Measurements from ENCODE around the gene CNDP2. TPM values are rescaled to one million over a fixed set of nuclear protein-coding genes. Genes with fewer than 3 reads are reported as not detected.
"Not testable (repeated sequence)": the region's sequence is repeated elsewhere in the genome, so short reads cannot be mapped to it uniquely, and the experiment has no call there.

Gene CNDP2
- total and polyA plus RNA-seq, 3 donors from 2014 or later, result 72.0 to 84.5 (median 74.4) TPM

DNA sequence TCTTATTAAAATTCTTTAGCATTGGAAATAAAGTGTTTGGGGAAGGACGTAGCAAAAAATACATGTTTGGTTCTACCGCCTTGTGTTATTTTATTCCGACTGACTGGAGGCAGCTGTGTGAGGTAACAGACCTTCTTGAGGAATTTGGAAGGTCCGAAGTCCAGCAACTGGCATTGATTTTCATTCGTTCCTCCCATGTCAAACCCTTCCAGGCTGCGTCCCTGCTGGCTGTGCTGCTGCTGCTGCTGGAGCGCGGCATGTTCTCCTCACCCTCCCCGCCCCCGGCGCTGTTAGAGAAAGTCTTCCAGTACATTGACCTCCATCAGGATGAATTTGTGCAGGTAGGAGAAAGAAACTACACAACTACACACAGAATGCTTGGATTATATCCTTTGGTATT, 60.0 kb downstream of the CNDP2 start:
- Histone ChIP-seq H3K27me3 (no peaks in the 10 kb centered on the region), H3K27ac (no peak overlapping the region), H3K4me3 (no peak overlapping the region), H3K9me3 (no peaks in the 10 kb centered on the region), H3K4me1 (no peaks in the 10 kb centered on the region), H3K36me3 (ENCODE audit: low read depth, missing control alignments) (no peaks in the 10 kb centered on the region)
- 88 to 89% methylated on average over 11 of the region's 11 CpGs for WGBS, 2 donors
- intact Hi-C loops (cut with DNase I; ENCODE audit: low total_unique reads), result no loop called here
- TF ChIP-seq POLR2A (IDR thresholded peaks at IDR 0.05), result no peak
- TF ChIP-seq, protein P1, sequence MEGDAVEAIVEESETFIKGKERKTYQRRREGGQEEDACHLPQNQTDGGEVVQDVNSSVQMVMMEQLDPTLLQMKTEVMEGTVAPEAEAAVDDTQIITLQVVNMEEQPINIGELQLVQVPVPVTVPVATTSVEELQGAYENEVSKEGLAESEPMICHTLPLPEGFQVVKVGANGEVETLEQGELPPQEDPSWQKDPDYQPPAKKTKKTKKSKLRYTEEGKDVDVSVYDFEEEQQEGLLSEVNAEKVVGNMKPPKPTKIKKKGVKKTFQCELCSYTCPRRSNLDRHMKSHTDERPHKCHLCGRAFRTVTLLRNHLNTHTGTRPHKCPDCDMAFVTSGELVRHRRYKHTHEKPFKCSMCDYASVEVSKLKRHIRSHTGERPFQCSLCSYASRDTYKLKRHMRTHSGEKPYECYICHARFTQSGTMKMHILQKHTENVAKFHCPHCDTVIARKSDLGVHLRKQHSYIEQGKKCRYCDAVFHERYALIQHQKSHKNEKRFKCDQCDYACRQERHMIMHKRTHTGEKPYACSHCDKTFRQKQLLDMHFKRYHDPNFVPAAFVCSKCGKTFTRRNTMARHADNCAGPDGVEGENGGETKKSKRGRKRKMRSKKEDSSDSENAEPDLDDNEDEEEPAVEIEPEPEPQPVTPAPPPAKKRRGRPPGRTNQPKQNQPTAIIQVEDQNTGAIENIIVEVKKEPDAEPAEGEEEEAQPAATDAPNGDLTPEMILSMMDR (IDR thresholded peaks at IDR 0.05), result no peak
- DNase-seq, result no peak

DNA sequence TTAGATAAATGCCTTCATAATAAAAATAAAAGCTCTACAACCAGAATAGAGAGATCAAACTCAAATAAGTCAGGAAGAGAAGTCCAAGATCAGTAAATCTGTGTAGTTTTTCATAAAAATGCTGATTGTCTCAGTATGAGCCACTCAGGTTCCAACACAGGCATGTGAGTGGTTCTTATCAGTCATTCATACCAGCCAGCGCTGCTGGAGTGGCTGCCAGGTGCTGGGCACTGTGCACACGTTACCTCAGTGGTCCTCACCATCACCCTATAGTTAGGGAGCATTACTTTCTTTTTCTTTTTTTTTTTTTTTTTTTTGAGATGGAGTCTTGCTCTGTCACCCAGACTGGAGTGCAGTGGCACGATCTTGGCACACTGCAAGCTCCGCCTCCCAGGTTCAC, 61.9 kb downstream of the CNDP2 start:
- H3K27me3 ChIP-seq, result no peaks in the 10 kb centered on the region
- no peaks in the 10 kb centered on the region for H3K9me3 ChIP-seq
- intact Hi-C loops (cut with DNase I; ENCODE audit: low total_unique reads), result no loop called here
- TF ChIP-seq, protein P1 (IDR thresholded peaks at IDR 0.05), result no peak
- no peak for TF ChIP-seq POLR2A (IDR thresholded peaks at IDR 0.05)
- DNase-seq, result no peak
- H3K4me3 ChIP-seq, result no peak overlapping the region
- H3K4me1 ChIP-seq, result no peaks in the 10 kb centered on the region
- no peak overlapping the region for H3K27ac ChIP-seq
- H3K36me3 ChIP-seq (ENCODE audit: low read depth, missing control alignments), result no peaks in the 10 kb centered on the region
- WGBS, 2 donors, result 86 to 95% methylated on average over 3 to 4 of the region's 4 CpGs

DNA sequence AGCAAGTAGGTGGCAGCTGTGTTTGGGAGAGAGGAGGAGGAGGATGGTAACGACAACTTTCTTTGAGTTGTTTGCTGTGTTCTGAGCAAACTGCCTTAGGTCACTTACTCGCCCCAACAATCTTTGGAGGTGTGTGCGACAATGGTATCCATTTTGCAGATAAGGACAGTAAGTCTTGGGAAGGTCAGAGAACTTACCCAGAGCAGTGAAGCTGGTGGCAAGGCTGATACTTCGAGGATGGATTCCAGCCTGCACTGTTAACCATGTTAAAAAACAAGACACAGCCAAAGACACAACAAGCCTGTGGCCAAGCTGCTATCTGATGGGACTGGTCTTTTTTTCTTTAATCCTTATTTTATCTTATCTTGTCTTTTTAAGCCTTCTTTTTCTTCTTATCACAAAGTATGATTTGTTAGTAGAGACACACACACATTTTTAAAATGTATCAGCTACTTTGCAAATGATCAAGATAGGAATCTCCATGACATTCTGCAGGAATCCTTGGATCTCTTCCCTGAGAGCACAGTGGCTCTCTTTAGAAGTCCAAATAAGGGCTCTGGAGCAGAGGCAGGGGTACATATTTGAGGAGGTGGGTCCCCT, 66.1 kb downstream of the CNDP2 start:
- DNase-seq, result no peak
- TF ChIP-seq, protein P1 (IDR thresholded peaks at IDR 0.05), result no peak
- no peak for TF ChIP-seq POLR2A (IDR thresholded peaks at IDR 0.05)
- H3K9me3 ChIP-seq, result no peaks in the 10 kb centered on the region
- WGBS, 2 donors, result 62 to 82% methylated on average over 4 of the region's 4 CpGs
- H3K27me3 ChIP-seq, result no peaks in the 10 kb centered on the region
- intact Hi-C loops (cut with DNase I; ENCODE audit: low total_unique reads), result no loop called here
- no peaks in the 10 kb centered on the region for H3K36me3 ChIP-seq (ENCODE audit: low read depth, missing control alignments)
- H3K4me3 ChIP-seq, result no peak overlapping the region
- no peaks in the 10 kb centered on the region for H3K4me1 ChIP-seq
- no peak overlapping the region for H3K27ac ChIP-seq

DNA sequence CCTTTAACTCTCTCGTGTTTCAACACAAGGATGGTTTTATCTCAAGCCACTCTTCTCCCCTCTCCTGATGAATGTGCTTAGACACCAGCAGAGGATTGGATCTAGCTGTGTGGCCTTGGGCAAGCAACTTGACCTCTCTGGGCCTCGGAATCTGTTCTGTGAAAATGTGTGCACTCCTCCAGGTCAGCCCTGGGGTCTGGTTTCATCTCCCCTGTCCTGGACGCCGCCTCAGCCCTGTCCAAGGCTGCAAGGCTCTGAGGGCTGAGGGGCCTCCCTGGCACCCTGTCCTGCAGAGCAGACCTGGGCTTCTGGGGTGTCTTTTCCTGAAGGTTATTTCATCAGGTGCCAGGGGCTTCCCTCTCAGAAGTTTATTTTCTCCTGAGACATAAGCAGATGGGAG, 66.6 kb downstream of the CNDP2 start:
- Histone ChIP-seq H3K4me3 (no peak overlapping the region), H3K27me3 (no peaks in the 10 kb centered on the region), H3K9me3 (no peaks in the 10 kb centered on the region), H3K36me3 (ENCODE audit: low read depth, missing control alignments) (no peaks in the 10 kb centered on the region), H3K27ac (no peak overlapping the region), H3K4me1 (no peaks in the 10 kb centered on the region)
- intact Hi-C loops (cut with DNase I; ENCODE audit: low total_unique reads), result no loop called here
- no peak for DNase-seq
- no peak for TF ChIP-seq POLR2A (IDR thresholded peaks at IDR 0.05)
- TF ChIP-seq, protein P1 (IDR thresholded peaks at IDR 0.05), result no peak
- WGBS, 2 donors, result 69 to 82% methylated on average over 4 of the region's 4 CpGs

DNA sequence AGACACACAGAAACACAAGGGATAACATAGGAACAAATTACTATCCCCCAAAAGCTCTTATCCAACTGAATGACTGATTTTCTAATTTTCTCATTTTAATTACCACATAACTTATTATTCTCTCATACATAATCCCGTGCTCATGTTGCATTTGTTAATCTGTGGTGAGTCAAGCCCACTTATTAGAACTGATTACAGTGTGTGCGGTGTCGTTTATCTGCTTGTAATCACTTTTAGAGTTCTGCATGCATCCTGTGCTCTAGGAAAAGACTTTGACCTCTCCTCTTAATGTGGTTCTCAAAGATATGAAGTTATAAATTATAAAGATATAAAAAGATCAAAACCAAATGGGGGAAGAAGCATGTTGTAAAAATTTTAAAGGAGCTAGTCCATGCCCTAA, 67.8 kb downstream of the CNDP2 start:
- TF ChIP-seq POLR2A (IDR thresholded peaks at IDR 0.05), result no peak
- TF ChIP-seq, protein P1 (IDR thresholded peaks at IDR 0.05), result no peak
- no peaks in the 10 kb centered on the region for H3K4me1 ChIP-seq
- H3K36me3 ChIP-seq (ENCODE audit: low read depth, missing control alignments), result no peaks in the 10 kb centered on the region
- no peaks in the 10 kb centered on the region for H3K9me3 ChIP-seq
- 30 to 39% methylated on average over 3 of the region's 3 CpGs for WGBS, 2 donors
- DNase-seq, result no peak
- intact Hi-C loops (cut with DNase I; ENCODE audit: low total_unique reads), result no loop called here
- no peak overlapping the region for H3K4me3 ChIP-seq
- H3K27ac ChIP-seq, result no peak overlapping the region
- H3K27me3 ChIP-seq, result no peaks in the 10 kb centered on the region

DNA sequence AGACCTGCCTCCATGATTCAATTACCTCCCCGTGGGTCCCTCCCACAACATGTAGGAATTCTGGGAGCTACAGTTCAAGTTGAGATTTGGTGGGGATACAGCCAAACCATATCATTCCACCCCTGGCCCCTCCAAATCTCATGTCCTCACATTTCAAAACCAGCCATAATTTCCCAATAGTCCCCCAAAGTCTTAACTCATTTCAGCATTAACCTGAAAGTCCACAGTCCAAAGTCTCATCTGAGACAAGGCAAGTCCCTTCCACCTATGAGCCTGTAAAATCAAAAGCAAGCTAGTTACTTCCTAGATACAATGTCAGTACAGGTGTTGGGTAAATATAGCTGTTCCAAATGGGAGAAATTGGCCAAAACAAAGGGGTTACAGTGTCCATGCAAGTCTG, 69.0 kb downstream of the CNDP2 start:
- H3K27me3 ChIP-seq; H3K4me1 ChIP-seq; intact Hi-C loops (cut with DNase I; ENCODE audit: low total_unique reads); H3K4me3 ChIP-seq; DNase-seq; H3K9me3 ChIP-seq; H3K27ac ChIP-seq; H3K36me3 ChIP-seq (ENCODE audit: low read depth, missing control alignments): not testable (repeated sequence)
- WGBS, 2 donors, result 92 to 100% methylated on average over 1 of the region's 1 CpG

DNA sequence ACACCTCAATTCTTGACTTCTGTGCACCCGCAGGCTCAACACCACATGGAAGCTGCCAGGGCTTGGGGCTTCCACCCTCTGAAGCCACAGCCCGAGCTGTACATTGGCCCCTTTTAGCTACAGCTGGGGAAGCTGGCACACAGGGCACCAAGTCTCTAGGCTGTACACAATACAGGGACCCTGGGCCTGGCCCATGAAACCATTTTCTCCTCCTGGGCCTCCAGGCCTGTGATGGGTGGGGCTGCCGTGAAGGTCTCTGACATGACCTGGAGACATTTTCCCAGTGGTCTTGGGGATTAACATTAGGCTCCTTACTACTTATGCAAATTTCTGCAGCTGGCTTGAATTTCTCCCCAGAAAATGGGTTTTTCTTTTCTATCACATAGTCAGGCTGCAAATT, 69.8 kb downstream of the CNDP2 start:
- DNase-seq; H3K9me3 ChIP-seq; intact Hi-C loops (cut with DNase I; ENCODE audit: low total_unique reads); H3K4me3 ChIP-seq; H3K27me3 ChIP-seq; H3K27ac ChIP-seq; H3K4me1 ChIP-seq; H3K36me3 ChIP-seq (ENCODE audit: low read depth, missing control alignments): not testable (repeated sequence)
- 85 to 100% methylated on average over 3 of the region's 3 CpGs for WGBS, 2 donors
